ENCODE measurements around the gene ENTPD2. TPM values are rescaled to one million over a fixed set of nuclear protein-coding genes. Genes with fewer than 3 reads are reported as not detected.

ENTPD2 gene
- total and polyA plus RNA-seq, 8 donors: 0.91 to 6.5 (median 2.7) TPM

GRCh38 chr9:137087409-137087925, 33.6 kb upstream of the ENTPD2 start:
- 10 to 11% methylated on average over 21 to 22 of the region's 22 CpGs for WGBS, 2 donors
- peaks cover 0 to 5% (median 5%) of the 10 kb centered on the region in 3 donors for H3K4me1 ChIP-seq
- intact Hi-C loops (cut with DNase I): no loop called here

GRCh38 chr9:137086531-137087408, 32.9 kb upstream of the ENTPD2 start, which contains the start of gene MAN1B1:
MAN1B1 (plus strand) TSS chr9:137086985; CDS start chr9:137087000, 15 bp downstream.
- H3K4me3 ChIP-seq: peak within 1 kb of the TSS; percentile 71 to 82 (median 74)
- peak; percentile 89 to 93 (median 92) for ATAC-seq
- intact Hi-C loops (cut with DNase I): no loop called here
- no peaks in the 10 kb centered on the region for H3K9me3 ChIP-seq
- H3K4me1 ChIP-seq: peaks cover 0 to 5% (median 5%) of the 10 kb centered on the region in 3 donors
- no peaks in the 10 kb centered on the region for H3K27me3 ChIP-seq
- DNase-seq: peak; percentile 99 to 100 (median 100)
- FAIRE-seq: no peak
- H3K36me3 ChIP-seq: no peaks in the 10 kb centered on the region
- peak within 1 kb of the TSS; percentile 83 to 92 (median 88) for H3K27ac ChIP-seq
- TF ChIP-seq, protein P1, sequence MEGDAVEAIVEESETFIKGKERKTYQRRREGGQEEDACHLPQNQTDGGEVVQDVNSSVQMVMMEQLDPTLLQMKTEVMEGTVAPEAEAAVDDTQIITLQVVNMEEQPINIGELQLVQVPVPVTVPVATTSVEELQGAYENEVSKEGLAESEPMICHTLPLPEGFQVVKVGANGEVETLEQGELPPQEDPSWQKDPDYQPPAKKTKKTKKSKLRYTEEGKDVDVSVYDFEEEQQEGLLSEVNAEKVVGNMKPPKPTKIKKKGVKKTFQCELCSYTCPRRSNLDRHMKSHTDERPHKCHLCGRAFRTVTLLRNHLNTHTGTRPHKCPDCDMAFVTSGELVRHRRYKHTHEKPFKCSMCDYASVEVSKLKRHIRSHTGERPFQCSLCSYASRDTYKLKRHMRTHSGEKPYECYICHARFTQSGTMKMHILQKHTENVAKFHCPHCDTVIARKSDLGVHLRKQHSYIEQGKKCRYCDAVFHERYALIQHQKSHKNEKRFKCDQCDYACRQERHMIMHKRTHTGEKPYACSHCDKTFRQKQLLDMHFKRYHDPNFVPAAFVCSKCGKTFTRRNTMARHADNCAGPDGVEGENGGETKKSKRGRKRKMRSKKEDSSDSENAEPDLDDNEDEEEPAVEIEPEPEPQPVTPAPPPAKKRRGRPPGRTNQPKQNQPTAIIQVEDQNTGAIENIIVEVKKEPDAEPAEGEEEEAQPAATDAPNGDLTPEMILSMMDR (IDR thresholded peaks at IDR 0.05): no peak
- 0 to 1% methylated on average over 94 to 101 of the region's 101 CpGs for WGBS, 2 donors

More at GRCh38 chr9:137087409-137087925, 33.6 kb upstream of the ENTPD2 start:
- no peak for DNase-seq
- ATAC-seq: no peak
- Histone ChIP-seq H3K36me3 (no peaks in the 10 kb centered on the region), H3K27ac (peak overlapping the region; percentile 77 to 92 (median 88)), H3K4me3 (peak overlapping the region; percentile 71 to 82 (median 74)), H3K9me3 (no peaks in the 10 kb centered on the region), H3K27me3 (no peaks in the 10 kb centered on the region)
- TF ChIP-seq, protein P1 (IDR thresholded peaks at IDR 0.05): no peak
- no peak for FAIRE-seq

GRCh38 chr9:137085920-137086530, 32.2 kb upstream of the ENTPD2 start:
- 0 to 1% methylated on average over 54 to 58 of the region's 58 CpGs for WGBS, 2 donors
- no peak for FAIRE-seq
- peak overlapping the region; percentile 71 to 82 (median 74) for H3K4me3 ChIP-seq
- no peaks in the 10 kb centered on the region for H3K27me3 ChIP-seq
- peak; percentile 13 to 41 (median 32) for ATAC-seq
- peak in 5 of 6 donors; percentile 43 to 82 (median 72) for DNase-seq
- peaks cover 0 to 5% (median 5%) of the 10 kb centered on the region in 3 donors for H3K4me1 ChIP-seq
- peak overlapping the region; percentile 83 to 92 (median 88) for H3K27ac ChIP-seq
- TF ChIP-seq, protein P1 (IDR thresholded peaks at IDR 0.05): no peak
- H3K9me3 ChIP-seq: no peaks in the 10 kb centered on the region
- intact Hi-C loops (cut with DNase I): no loop called here
- H3K36me3 ChIP-seq: no peaks in the 10 kb centered on the region

GRCh38 chr9:137084526-137084925, 30.7 kb upstream of the ENTPD2 start:
- FAIRE-seq (no peak), ATAC-seq (no peak), DNase-seq (peak in 1 of 6 donors; percentile 39)
- Histone ChIP-seq H3K9me3 (no peaks in the 10 kb centered on the region), H3K27ac (no peak overlapping the region), H3K27me3 (no peaks in the 10 kb centered on the region), H3K4me1 (peaks cover 0 to 5% (median 5%) of the 10 kb centered on the region in 3 donors), H3K4me3 (no peak overlapping the region), H3K36me3 (no peaks in the 10 kb centered on the region)
- intact Hi-C loops (cut with DNase I): no loop called here
- TF ChIP-seq, protein P1 (IDR thresholded peaks at IDR 0.05): no peak
- WGBS, 2 donors: 69 to 76% methylated on average over 9 of the region's 9 CpGs
